Keratinocyte (primary cell): ENCODE measurements around the gene AHCY. TPM values are rescaled to one million over a fixed set of nuclear protein-coding genes. Genes with fewer than 3 reads are reported as not detected.

ENCODE experiments used
- DNase-seq: peaks from one replicate; pipeline ENCODE4 v3.0.0-alpha.2; 2011; ENCODE audit warnings: low read depth, missing footprints, low spot score
- FAIRE-seq: peaks from 2 replicates; lab custom pipeline; 2011; peaks lifted over from hg19 to GRCh38; lab: Jason Lieb, UNC
- H2AFZ ChIP-seq: 2 replicates; pipeline ENCODE4 v1.6.0; 2012; ENCODE audit warnings: low read length, control low read depth, inconsistent platforms; ENCODE audit not compliant: control insufficient read depth
- H3K27ac ChIP-seq: 2 replicates; pipeline ENCODE4 v1.5.1; 2011; ENCODE audit warnings: low read length; ENCODE audit not compliant: control insufficient read depth, insufficient read depth
- H3K27me3 ChIP-seq: 3 replicates; pipeline ENCODE4 v1.6.0; 2011; ENCODE audit warnings: low read length; ENCODE audit not compliant: control insufficient read depth, insufficient read depth; ENCODE audit errors: extremely low read depth
- H3K36me3 ChIP-seq, 2 experiments: 2 replicates in 1 of 2; 3 replicates in 1 of 2; pipeline ENCODE4 v1.5.1; 2011; ENCODE audit warnings: low read length in 2 of 2, mild to moderate bottlenecking in 1 of 2; ENCODE audit not compliant: control insufficient read depth in 2 of 2, insufficient read depth in 2 of 2; ENCODE audit errors: extremely low read depth in 1 of 2
- H3K4me1 ChIP-seq: 3 replicates; pipeline ENCODE4 v1.5.1; 2011; ENCODE audit warnings: low read length; ENCODE audit not compliant: control insufficient read depth, insufficient read depth; ENCODE audit errors: extremely low read depth
- H3K4me2 ChIP-seq: 3 replicates; pipeline ENCODE4 v1.6.0; 2011; ENCODE audit warnings: low read depth, low read length; ENCODE audit not compliant: control insufficient read depth, insufficient read depth; ENCODE audit errors: extremely low read depth
- H3K4me3 ChIP-seq, 3 experiments: fragments of 200-600 bp in 1 of 3; sonication (generic) in 1 of 3; 2 replicates in 2 of 3; 3 replicates in 1 of 3; pipeline ENCODE4 v1.5.1; 2011 to 2016; ENCODE audit warnings: low read length in 3 of 3, mild to moderate bottlenecking in 3 of 3, control low read depth in 2 of 3, inconsistent platforms in 1 of 3, low read depth in 1 of 3, mixed read lengths in 1 of 3, mixed run types in 1 of 3, moderate library complexity in 1 of 3; ENCODE audit not compliant: control insufficient read depth in 2 of 3, insufficient read depth in 2 of 3; ENCODE audit errors: extremely low read depth in 1 of 3
- H3K79me2 ChIP-seq: 2 replicates; pipeline ENCODE4 v1.6.0; 2012; ENCODE audit warnings: low read length; ENCODE audit not compliant: control insufficient read depth, insufficient read depth
- H3K9ac ChIP-seq: 3 replicates; pipeline ENCODE4 v1.6.0; 2011; ENCODE audit warnings: low read length; ENCODE audit not compliant: control insufficient read depth, insufficient read depth; ENCODE audit errors: extremely low read depth
- H3K9me1 ChIP-seq: 3 replicates; pipeline ENCODE4 v1.6.0; 2011; ENCODE audit warnings: low read length; ENCODE audit not compliant: control insufficient read depth, insufficient read depth; ENCODE audit errors: extremely low read depth
- H3K9me3 ChIP-seq: 2 replicates; pipeline ENCODE4 v1.5.1; 2012; ENCODE audit warnings: low read depth, low read length; ENCODE audit not compliant: control insufficient read depth
- H4K20me1 ChIP-seq: 3 replicates; pipeline ENCODE4 v1.6.0; 2011; ENCODE audit warnings: low read length; ENCODE audit not compliant: control insufficient read depth, insufficient read depth; ENCODE audit errors: extremely low read depth
- CTCF ChIP-seq, 3 experiments: IDR thresholded peaks in 1 of 3; conservative IDR thresholded peaks in 1 of 3; optimal IDR thresholded peaks in 1 of 3; 2 replicates in 2 of 3; 3 replicates in 1 of 3; pipeline versions ENCODE3 to v1.5.1; 2011; ENCODE audit warnings: low read length in 3 of 3, mild to moderate bottlenecking in 3 of 3, moderate library complexity in 2 of 3, control low read depth in 1 of 3, inconsistent platforms in 1 of 3; ENCODE audit not compliant: insufficient read depth in 2 of 3; ENCODE audit errors: extremely low read depth in 1 of 3
- EZH2 ChIP-seq: IDR thresholded peaks from one replicate; pipeline ENCODE4 v1.6.1; 2012; ENCODE audit warnings: inconsistent platforms, mild to moderate bottlenecking, low read length, moderate library complexity
- dilution Hi-C: fragments of 300-500 bp; cut with MboI; formaldehyde crosslinking; loops from one replicate; pipeline ENCODE4 v1.7.0; 2020; ENCODE audit warnings: low sequenced_read_pairs; ENCODE audit not compliant: extremely low pct_ligation_motif_present
- polyA plus RNA-seq, 5 experiments: library from polyadenylated mRNA; depleted of rRNA in 3 of 5; stranded (reverse) in 3 of 5; stranded (forward) in 1 of 5; unstranded in 1 of 5; fragments of >200 nt; gene quantifications; 1 replicate in 1 of 5; 2 replicates in 3 of 5; 3 replicates in 1 of 5; pipeline versions ENCODE4 v1.2.1 to v1.2.3, GENCODE V29; 2011 to 2012; ENCODE audit warnings: missing spikeins in 2 of 5, low read depth in 1 of 5, low replicate concordance in 1 of 5

Gene AHCY
- polyA plus RNA-seq, 1 donor (not counting 4 experiments of a cell fraction or from before 2014, with no cell fraction given): 320 TPM

GRCh38 chr20:34305333-34306230 is 2.4 kb upstream of the AHCY start:
- no peaks in the 10 kb centered on the region for H3K9me1 ChIP-seq
- FAIRE-seq (no peak), DNase-seq (no peak)
- TF ChIP-seq EZH2 (no peak), CTCF (optimal IDR thresholded peaks at IDR 0.05 in 1 of 3, IDR thresholded peaks at IDR 0.05 in 1 of 3, conservative IDR thresholded peaks at IDR 0.05 in 1 of 3; ENCODE audit: extremely low read depth in 1 of 3, insufficient read depth in 2 of 3, low read length in 3 of 3) (no peak)
- no peaks in the 10 kb centered on the region for H3K9me3 ChIP-seq
- H3K36me3 ChIP-seq: peaks cover 1 to 12% of the 10 kb centered on the region in 2 experiments
- peaks cover 24% of the 10 kb centered on the region for H3K79me2 ChIP-seq
- H4K20me1 ChIP-seq: peaks cover 9% of the 10 kb centered on the region
- peaks cover 30% of the 10 kb centered on the region for H3K4me1 ChIP-seq
- peak overlapping the region; percentile 63 for H3K4me2 ChIP-seq
- H3K4me3 ChIP-seq: no peak overlapping the region
- H3K27me3 ChIP-seq: no peaks in the 10 kb centered on the region
- H3K27ac ChIP-seq: peak overlapping the region; percentile 46
- H2AFZ ChIP-seq: peak overlapping the region; percentile 86
- dilution Hi-C loops: no loop called here
- H3K9ac ChIP-seq: peak overlapping the region; percentile 30

GRCh38 chr20:34302312-34302722 is 838 bp downstream of the AHCY start:
- no peak for TF ChIP-seq EZH2
- TF ChIP-seq CTCF (optimal IDR thresholded peaks at IDR 0.05 in 1 of 3, IDR thresholded peaks at IDR 0.05 in 1 of 3, conservative IDR thresholded peaks at IDR 0.05 in 1 of 3; ENCODE audit: extremely low read depth in 1 of 3, insufficient read depth in 2 of 3, low read length in 3 of 3): no peak
- DNase-seq: no peak

More at GRCh38 chr20:34302312-34302722, 838 bp downstream of the AHCY start:
- dilution Hi-C loops: no loop called here
- peaks cover 51% of the 10 kb centered on the region for H3K79me2 ChIP-seq
- H3K9me3 ChIP-seq: no peaks in the 10 kb centered on the region
- peak overlapping the region; percentile 49 for H2AFZ ChIP-seq
- H3K27ac ChIP-seq: peak overlapping the region; percentile 90
- peak overlapping the region; percentile 87 for H3K4me2 ChIP-seq
- peak overlapping the region; percentile 78 to 93 (median 92) for H3K4me3 ChIP-seq
- peaks cover 9 to 22% of the 10 kb centered on the region in 2 experiments for H3K36me3 ChIP-seq
- no peak for FAIRE-seq
- no peaks in the 10 kb centered on the region for H3K9me1 ChIP-seq
- H3K27me3 ChIP-seq: no peaks in the 10 kb centered on the region
- H3K4me1 ChIP-seq: peaks cover 36% of the 10 kb centered on the region
- H4K20me1 ChIP-seq: peaks cover 20% of the 10 kb centered on the region
- H3K9ac ChIP-seq: peak overlapping the region; percentile 98
